NT2/D1 (cell line): ENCODE measurements around the gene RAMP3.

ENCODE experiments used
- SUZ12 ChIP-seq: IDR thresholded peaks from 2 replicates; pipeline ENCODE4 v1.6.1; 2011; ENCODE audit not compliant: insufficient read length, insufficient read depth; ENCODE audit errors: extremely low read depth
- YY1 ChIP-seq: IDR thresholded peaks from 2 replicates; pipeline ENCODE4 v1.6.1; 2011; ENCODE audit not compliant: insufficient read length, insufficient read depth
- ZNF274 ChIP-seq: IDR thresholded peaks from 2 replicates; pipeline ENCODE4 v1.6.1; 2011; ENCODE audit warnings: mild to moderate bottlenecking, low read depth, low read length

DNA sequence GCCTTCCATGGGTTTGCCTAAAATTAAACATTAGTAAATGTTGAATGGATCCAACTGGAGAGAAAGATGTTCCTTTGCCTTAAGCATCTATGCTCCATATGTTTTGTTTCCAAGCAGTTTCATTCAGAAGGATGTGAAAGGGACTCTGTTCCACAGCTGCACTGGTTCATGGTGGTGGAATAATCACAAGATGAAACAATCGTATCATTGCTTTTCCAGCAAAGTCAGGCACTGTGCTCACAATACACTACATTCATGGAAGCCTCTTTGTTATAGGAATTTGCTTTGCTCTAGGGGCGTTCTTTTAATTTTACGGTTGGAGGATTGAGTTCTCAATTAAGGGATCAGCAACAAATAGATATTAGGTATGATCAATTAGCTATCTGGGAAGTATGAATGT is 33.8 kb downstream of the RAMP3 start:
- TF ChIP-seq YY1 (no peak), ZNF274 (no peak), SUZ12 (no peak)
